GM19239 (cell line): Measurements from ENCODE around the gene FRMPD4.
"Not testable (repeated sequence)": the region's sequence is repeated elsewhere in the genome, so short reads cannot be mapped to it uniquely, and the experiment has no call there.

Source experiments
- DNase-seq: peaks from one replicate; pipeline ENCODE4 v3.0.0; 2011; ENCODE audit warnings: low spot score; ENCODE audit not compliant: insufficient read length
- FAIRE-seq: peaks from 2 replicates; lab custom pipeline; 2011; peaks lifted over from hg19 to GRCh38; lab: Jason Lieb, UNC

The FRMPD4 gene

DNA sequence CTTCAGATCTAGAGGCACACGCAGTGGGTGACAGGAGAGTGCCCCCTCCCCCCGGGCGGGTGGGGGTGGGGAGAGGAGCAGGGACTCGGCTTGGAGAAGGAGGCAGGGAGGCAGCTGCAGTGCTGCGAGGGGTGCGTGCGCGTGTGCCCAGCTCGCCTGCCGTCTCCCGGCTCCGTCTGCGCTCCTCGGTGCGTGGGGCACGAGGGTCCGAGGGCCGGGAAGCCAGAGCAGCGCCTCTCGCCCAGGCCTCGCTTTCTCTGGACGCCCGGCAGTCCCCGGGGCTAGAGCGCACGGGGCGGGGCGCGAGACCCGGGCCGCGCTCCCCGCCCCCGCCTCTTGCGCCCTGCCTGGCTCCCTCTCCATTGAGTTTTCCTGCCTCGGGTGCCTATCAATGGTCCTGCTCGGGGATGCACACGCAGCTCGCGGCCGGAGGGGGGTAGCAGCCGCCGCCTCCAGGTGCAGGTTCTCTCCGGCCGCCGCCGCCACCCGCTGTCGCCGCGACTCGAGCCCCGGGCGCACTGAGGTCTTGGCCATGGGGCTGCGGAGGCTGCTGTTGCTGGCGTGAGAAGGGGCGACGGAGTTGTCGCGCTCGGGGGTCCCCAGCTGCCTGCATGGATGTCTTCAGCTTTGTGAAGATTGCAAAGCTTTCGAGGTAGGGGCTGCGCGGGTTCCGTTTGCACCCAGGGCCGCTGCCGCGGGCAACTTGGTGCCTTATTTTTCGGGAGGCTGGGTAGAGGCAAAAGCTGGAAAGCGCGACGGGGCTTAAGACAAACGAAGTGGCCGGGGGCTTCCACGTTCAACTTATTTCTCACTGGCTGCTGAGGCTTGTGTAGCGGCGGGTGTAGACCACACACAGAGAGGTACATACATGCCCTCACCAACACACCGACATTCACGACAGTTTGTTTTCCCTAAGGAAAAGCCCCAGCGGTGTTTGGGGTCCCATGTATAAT is at the start of gene FRMPD4:
TSS of gene FRMPD4 (plus strand) at position 113 of the 953 bp plus-strand sequence. CDS start at position 612, 499 bp downstream.
- FAIRE-seq = no peak
- no peak for DNase-seq

DNA sequence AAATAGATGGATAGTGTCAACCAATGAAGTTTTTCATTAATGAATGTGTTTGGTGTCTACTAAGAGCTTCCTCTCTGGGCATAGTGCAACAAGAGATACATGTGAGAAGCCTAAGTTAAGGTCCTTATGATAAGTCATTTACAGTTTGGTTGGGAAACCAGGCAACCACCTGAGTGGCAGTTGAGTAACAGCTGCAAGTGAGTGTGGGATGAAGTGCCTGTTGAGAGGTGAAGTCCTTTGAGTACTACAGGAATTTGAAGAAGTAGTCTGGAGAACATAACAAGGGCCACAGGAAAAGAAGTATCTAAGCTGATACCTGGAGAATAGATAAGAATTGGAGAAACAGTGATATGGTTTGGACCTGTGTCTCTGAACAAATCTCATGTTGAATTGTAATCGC is 48.5 kb upstream of the FRMPD4 start:
- FAIRE-seq = no peak
- DNase-seq = no peak

DNA sequence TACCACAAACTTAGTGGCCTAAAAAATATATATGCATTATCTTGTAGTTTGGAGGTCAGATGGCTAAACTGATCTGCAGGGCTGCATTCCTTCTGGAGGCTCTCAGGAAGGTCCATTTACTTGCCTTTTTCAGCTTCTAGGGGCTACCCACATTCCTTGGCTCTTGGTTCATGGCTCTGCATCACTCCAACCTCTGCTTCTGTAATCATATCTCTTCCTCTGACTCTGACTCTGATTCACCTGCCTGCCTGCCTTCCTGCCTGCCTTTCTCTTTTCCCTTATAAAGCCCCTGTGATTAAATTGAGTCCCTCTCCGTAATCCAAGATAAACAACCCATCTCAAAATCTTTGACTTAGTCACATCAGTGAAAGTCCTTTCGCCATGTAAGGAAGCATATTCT is 25.0 kb upstream of the FRMPD4 start:
- FAIRE-seq = no peak

DNA sequence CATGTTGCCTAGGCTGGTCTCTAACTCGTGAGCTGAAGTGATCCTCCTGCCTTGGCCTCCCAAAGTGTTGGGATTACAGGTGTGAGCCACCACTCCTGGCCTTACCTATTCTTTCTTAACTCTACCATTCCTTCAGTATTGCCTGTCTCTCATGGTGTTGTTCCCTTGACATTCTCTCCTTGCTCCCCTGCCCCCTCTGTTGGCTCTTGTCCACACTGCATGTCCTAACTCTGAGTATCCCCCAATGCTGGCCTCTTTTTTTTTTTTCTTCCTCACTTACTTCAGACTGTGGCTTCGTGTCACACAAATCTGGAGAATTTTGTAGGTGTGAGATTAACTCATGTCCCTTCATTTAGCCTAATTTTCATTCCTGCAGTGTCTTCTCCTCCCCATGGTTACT is 22.9 kb upstream of the FRMPD4 start:
- FAIRE-seq (no peak), DNase-seq (no peak)

More for the DNA sequence above, 25.0 kb upstream of the FRMPD4 start:
- no peak for DNase-seq

DNA sequence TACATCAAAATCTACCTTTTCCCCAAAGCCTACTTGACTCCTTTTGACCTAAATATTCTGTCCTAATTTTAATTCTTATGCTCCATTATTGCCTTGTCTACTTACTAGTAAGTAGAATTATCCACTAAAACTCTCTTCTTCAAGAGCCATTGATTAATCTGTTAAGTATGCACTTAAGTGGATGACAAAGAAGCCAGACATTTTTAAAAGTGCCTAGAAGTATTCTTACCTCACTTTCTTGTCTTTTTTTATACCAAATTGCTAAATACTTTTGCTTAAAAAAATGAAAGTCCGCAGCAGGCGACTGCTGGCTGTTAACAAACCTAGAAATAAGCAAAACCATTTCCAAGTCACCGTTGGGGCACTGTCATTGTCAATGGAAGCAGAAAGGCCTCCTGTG is 20.1 kb upstream of the FRMPD4 start:
- FAIRE-seq = no peak
- DNase-seq = no peak

DNA sequence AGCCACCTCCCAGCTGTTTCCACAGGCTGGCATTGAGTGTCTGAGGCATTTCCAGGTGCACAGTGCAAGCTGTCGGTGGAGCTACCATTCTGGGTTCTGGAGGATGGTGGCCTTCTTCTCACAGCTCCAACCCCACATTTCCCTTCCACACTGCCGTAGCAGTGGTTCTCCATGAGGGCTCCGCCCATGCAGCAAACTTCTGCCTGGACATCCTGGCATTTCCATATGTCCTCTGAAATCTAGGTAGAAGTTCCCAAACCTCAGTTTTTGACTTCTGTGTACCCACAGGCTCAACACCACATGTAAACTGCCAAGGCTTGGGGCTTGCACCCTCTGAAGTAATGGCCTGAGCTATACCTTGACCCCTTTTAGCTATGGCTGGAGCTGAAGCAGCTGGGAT is 10.3 kb upstream of the FRMPD4 start:
- no peak for DNase-seq

DNA sequence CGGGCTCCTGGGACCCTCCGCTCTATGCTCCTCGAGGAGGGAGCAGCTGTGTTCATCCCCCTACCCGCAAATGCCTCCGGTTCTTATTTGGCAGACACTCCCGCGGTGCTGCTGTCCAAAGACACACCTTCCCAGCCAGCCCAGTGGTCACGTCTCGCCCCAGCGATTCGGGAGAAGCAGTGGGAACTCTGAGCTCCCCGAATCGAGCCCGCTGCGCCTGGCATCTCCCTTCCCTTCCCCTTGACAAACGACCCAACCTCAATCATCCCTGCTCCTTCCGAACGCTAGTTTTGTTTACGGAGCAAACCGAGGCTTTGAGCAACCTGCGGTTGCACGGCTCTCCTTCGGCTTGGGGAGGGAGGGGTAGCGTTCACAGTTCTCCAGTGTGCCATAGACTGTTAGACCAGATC is 317 bp upstream of the FRMPD4 start:
- DNase-seq (no peak), FAIRE-seq (no peak)

More for the DNA sequence above, 10.3 kb upstream of the FRMPD4 start:
- FAIRE-seq = no peak

DNA sequence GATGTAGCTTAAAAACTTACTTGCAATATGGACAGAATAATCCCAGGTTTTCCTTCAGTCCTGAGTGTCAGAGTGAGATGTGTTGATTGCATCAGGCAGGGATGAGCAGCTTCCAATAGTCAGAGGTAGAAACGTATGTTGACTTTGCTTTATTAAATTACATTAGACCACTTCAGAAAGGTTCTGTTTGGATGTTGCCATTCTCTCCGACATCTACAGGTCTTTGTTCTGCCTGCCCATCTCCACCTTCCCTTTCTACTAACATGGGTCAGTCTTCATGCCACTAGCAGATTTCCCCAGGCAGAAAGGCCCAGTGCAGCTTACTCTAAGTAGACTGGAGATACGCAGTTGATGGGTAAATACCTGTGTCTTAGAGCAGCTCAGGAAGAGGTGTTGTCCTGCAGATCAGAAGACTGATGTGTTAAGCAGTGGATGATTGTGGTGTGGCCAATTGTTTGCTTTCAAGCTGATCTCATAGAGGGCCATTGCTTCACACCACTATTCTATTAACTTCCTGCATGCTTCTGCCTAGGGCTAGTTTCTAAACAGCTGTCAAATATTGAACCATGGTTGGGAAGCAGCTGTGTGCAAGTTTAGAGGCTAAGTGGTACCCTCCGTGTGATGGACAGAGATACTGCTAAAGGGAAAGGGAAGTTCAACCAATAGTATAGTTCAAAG is 1.8 kb downstream of the FRMPD4 start:
- no peak for FAIRE-seq
- DNase-seq = no peak

DNA sequence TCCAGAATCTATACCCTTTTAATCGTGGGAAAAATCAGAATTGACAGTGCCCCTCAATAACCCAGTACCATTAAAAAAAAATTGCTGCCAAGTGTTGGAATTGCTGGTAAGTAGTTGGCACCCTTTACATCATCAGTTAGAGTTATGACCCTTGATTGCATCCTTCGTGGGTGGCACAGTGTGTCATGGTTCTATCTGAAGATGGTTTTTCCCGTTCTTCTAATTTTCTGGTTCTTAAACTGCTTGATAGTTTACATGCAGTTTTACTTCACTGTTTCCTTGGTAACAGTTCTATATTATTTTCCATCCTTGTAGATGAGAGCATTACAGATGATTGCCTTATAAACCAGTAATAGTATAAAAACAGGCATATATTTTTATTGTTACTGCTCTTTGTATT is 3.2 kb downstream of the FRMPD4 start:
- FAIRE-seq = no peak
- no peak for DNase-seq

DNA sequence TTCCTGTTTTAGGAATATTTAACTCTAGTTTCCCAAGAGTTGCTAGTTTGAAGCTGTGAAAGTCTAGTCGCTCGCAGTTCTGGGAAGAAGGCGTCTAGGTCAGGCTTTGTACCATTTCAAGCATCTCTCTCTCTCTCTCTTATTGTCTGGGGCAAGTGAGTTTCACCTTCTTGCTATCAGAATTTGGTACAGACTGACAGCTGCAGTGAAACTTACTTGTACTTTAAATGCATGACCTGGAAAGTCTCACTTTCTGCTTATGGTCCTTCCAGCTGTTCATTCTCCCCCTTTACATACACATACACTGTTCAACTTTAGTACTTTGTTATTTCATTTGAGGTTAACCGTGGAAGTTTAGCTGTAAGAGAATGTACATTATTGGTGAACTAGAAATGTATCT is 4.4 kb downstream of the FRMPD4 start:
- DNase-seq (no peak), FAIRE-seq (no peak)

DNA sequence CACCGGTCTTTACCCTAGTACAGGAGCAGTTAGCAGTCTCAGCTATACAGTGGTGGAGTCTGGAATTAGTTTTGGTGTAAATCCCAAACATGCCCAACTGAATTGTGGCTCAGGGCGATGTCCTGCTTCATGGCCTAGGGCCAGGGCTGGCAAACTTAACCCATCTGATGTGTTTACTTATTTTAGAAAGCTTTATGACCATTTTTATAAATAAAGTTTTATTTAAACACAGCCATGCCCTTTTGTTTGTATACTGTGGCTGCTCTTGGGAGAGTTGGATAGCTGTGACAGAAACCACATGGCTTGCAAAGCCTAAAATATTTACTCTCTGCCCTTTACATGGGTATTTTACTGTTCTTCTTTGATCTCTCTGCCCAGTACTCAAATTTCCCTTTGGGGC is 7.1 kb downstream of the FRMPD4 start:
- DNase-seq (no peak), FAIRE-seq (no peak)

DNA sequence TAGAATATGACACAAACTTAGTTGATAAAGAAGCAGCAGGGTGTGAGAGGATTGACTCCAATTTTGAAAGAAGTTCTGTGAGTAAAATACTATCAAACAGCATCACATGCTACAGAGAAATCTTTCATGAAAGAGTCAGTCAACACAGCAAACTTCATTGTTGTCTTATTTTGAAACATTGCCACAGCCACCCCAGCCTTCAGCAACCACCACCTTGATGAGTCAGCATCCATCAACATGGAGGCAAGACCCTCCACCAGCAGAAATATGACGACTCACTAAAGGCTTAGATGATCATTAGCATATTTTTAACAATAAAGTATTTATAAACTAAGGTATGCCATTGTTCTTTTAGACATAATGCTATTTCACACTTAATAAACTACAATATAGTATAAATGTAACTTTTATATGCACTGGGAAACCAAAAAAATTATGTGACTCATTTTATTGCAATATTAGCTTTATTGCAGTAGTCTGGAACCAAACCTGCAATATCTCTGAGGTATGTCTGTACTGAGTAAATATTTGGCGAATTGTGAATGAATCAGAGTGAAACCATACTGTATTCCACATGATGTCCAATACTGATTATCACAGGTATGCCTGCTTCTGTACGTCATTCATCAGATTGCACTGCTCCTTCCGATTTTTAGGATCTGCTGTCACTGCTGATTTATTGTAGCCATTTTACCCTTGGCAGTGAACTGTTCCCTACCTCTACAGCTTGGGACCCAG is 11.6 kb downstream of the FRMPD4 start:
- DNase-seq (no peak), FAIRE-seq (no peak)

DNA sequence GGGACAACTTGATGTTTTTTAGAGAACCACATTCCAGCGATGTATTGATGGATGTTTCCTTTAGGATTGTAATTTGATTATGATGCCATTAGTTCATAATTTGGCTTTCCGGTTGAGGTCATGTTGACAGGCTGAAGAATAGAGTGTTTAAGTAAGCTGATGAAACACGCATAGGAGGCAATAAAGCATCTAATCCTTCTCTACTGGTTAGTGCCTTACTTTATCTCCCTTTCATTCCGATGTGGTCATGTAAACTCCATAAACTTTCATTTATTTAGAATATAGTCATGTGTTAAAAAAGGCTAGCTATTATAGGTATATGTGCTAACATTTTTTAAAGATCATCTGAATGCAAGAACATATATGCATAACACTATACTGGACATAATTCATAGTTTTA is 15.0 kb downstream of the FRMPD4 start:
- DNase-seq (no peak), FAIRE-seq (no peak)

DNA sequence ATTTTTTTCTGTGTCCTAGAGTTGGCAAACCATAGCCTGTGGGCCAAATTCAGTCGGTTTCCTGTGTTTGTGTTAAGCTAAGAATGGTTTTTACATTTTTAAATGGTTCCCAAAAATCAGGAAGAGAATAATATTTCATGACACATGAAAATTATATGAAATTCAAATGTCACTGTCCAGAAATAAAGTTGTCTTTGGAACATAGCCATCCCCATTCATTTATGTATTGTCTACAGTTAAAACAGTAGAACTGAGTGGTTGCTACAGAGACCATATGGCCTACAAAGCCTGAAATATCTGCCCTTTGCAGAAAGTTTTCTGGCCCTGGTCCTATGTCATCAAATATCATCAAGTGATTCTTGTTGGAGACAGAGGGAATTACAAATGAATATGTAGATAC is 15.5 kb downstream of the FRMPD4 start:
- DNase-seq (no peak), FAIRE-seq (no peak)

DNA sequence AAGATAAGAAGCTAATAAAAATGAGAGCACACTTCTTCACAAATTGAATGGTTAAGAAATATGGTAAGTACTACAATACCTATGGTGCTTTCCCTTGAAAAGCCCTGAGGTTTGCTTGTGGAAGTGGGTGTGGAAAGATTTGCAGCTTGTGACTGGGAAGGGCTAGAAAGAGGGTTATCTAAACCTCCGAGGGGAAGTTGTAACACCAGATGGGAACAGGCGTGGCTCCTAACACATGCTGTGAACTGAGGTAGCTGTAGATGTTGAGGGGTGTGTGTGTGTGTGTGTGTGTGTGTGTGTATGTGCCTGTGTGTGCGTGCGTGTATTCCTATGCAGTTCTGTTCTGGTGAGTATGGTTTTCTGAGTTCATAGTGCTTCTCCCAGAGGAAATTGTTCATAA is 21.5 kb downstream of the FRMPD4 start:
- no peak for DNase-seq
- FAIRE-seq = no peak

DNA sequence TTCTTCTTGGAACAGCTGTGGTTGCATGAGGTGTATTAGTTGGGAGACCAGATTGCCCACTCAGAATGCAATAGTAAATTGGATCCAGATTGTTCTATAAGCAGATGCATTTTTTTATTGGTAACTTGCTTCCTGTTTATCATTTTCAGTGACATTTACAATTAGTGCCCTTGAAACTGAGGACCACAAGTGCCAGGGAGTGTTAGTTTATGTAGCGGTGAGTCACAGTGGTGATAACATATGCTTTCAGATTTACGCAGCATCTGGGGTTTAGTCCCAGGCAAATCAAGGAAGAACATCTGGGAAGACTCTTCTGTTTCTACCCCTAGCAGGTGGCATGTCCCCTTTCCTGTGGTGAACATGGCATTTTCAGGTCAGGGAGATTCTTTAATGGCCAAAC is 24.1 kb downstream of the FRMPD4 start:
- FAIRE-seq (peak; percentile 28), DNase-seq (no peak)

DNA sequence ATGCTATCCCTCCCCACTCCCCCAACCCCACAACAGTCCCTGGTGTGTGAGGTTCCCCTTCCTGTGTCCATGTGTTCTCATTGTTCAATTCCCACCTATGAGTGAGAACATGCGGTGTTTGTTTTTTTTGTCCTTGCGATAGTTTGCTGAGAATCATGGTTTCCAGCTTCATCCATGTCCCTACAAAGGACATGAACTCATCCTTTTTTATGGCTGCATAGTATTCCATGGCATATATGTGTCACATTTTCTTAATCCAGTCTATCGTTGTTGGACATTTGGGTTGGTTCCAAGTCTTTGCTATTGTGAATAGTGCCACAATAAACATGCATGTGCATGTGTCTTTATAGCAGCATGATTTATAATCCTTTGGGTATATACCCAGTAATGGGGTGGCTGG is 25.9 kb downstream of the FRMPD4 start:
- not testable (repeated sequence) for FAIRE-seq, DNase-seq

DNA sequence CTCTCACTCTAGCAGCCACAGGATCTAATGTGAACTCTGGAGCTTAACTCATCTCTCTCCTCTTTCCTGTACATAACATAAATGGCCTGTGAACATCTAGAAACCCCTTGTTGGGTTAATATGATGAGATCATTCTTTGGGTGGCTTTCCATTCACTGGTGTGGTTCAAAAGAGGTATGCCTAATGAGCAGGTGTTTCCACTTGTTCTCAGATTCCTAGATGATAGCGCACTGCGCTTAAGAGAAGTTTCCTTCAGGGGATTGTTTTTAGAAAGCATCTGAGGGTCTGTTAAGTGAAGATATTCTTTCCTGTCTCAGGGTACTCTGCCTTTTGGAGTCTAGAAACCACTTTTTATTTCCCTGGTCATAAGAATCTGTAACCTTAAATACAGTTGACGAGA is 32.5 kb downstream of the FRMPD4 start:
- DNase-seq (no peak), FAIRE-seq (no peak)

DNA sequence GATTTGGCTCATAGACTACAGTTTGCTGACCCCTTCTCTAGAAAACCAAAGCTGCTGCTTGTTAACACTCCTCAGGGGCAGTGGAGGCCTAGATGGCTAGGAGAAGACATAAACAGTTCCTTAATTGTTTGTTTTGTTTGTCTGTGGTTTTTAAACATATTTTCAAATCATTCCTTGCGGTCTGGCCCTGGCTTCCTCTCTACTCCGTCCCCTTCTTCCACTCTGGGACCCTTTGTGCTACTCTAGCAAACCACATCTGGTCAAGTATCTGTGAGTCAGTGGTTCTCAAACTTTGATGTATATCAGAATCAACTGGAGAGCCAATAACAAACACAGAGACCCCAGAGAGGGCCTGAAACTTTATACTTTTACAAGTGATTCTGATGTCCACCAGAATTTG is 36.1 kb downstream of the FRMPD4 start:
- no peak for FAIRE-seq
- DNase-seq = no peak

DNA sequence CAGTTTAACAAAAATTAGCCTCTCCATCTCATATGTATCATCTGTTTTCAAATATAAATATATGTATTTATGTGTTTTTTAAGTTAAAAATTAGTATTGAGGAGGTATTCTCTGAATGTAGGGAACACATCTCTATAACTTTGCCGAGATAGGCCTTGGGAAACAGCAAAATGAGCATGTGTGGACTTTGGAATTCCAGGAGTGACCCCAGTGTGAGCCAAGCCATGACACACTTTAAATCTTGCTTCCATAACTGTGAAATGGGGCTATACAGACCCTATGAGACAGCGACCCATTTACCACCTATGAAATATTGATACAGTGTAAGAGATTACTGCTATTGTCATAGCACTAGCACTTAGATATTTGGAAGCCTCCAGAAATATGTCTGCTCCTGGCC is 58.8 kb downstream of the FRMPD4 start:
- DNase-seq (no peak), FAIRE-seq (no peak)

DNA sequence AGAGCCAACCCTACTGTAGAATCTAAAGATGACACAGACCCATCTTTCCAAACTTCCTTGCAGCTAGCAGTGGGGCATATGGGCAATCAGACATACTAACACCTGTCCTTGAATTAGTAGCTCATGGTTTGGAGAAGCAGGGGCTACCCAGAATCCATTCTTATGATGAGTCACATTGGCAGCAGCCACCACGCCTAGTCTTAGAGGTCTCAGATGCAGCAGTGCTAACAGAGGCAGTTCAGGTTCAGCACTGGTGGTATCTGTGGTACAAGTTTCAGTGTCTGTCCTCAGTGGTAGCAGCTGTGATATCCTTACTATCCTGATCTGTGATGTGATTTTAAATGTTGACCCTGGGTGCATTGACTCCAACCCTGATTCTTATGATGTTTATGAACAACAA is 68.1 kb downstream of the FRMPD4 start:
- DNase-seq (no peak), FAIRE-seq (no peak)
